ENCODE measurements around the gene NAPSA.
"Not testable (repeated sequence)": the region's sequence is repeated elsewhere in the genome, so short reads cannot be mapped to it uniquely, and the experiment has no call there.

NAPSA gene

GRCh38 chr19:50331221-50331993, 34.0 kb downstream of the NAPSA start:
- Histone ChIP-seq H3K4me3 (ENCODE audit: insufficient read depth, low read depth, low read length, poor library complexity, severe bottlenecking) (no peak overlapping the region), H3K27ac (ENCODE audit: insufficient read depth, low read length, poor library complexity, severe bottlenecking) (no peak overlapping the region), H3K36me3 (ENCODE audit: control insufficient read depth, insufficient read depth, low read length) (no peaks in the 10 kb centered on the region), H3K9me3 (ENCODE audit: control insufficient read depth, low read length) (no peaks in the 10 kb centered on the region), H3K27me3 (replicated peaks; ENCODE audit: control insufficient read depth, insufficient read depth, low read length, poor library complexity, severe bottlenecking) (peaks cover 45% of the 10 kb centered on the region), H3K4me1 (ENCODE audit: control insufficient read depth, insufficient read depth, low read length, poor library complexity, severe bottlenecking) (peaks cover 47% of the 10 kb centered on the region)
- no peak for DNase-seq

GRCh38 chr19:50330365-50331078, 34.9 kb downstream of the NAPSA start:
- Histone ChIP-seq H3K4me3 (ENCODE audit: insufficient read depth, low read depth, low read length, poor library complexity, severe bottlenecking) (peak overlapping the region; percentile 34), H3K27me3 (replicated peaks; ENCODE audit: control insufficient read depth, insufficient read depth, low read length, poor library complexity, severe bottlenecking) (peaks cover 52% of the 10 kb centered on the region), H3K9me3 (ENCODE audit: control insufficient read depth, low read length) (no peaks in the 10 kb centered on the region), H3K4me1 (ENCODE audit: control insufficient read depth, insufficient read depth, low read length, poor library complexity, severe bottlenecking) (peaks cover 55% of the 10 kb centered on the region), H3K36me3 (ENCODE audit: control insufficient read depth, insufficient read depth, low read length) (no peaks in the 10 kb centered on the region), H3K27ac (ENCODE audit: insufficient read depth, low read length, poor library complexity, severe bottlenecking) (peak overlapping the region; percentile 6)
- DNase-seq: peak; percentile 64 to 70 (median 64)

- not testable (repeated sequence) for H3K4me3 ChIP-seq (ENCODE audit: insufficient read depth, low read depth, low read length, poor library complexity, severe bottlenecking); H3K9me3 ChIP-seq (ENCODE audit: control insufficient read depth, low read length); DNase-seq; H3K36me3 ChIP-seq (ENCODE audit: control insufficient read depth, insufficient read depth, low read length)
- Histone ChIP-seq H3K27me3 (replicated peaks; ENCODE audit: control insufficient read depth, insufficient read depth, low read length, poor library complexity, severe bottlenecking) (peaks cover 52% of the 10 kb centered on the region), H3K27ac (ENCODE audit: insufficient read depth, low read length, poor library complexity, severe bottlenecking) (peak overlapping the region; percentile 6), H3K4me1 (ENCODE audit: control insufficient read depth, insufficient read depth, low read length, poor library complexity, severe bottlenecking) (peaks cover 55% of the 10 kb centered on the region)
These were observed 35.5 kb downstream of the NAPSA start for GRCh38 chr19:50329926-50330294.

GRCh38 chr19:50329146-50329925, 36.1 kb downstream of the NAPSA start, which contains the start of gene KCNC3:
TSS of gene KCNC3 (minus strand) at chr19:50329377. CDS start at chr19:50329082, 295 bp downstream.
- no peaks in the 10 kb centered on the region for H3K36me3 ChIP-seq (ENCODE audit: control insufficient read depth, insufficient read depth, low read length)
- H3K4me1 ChIP-seq (ENCODE audit: control insufficient read depth, insufficient read depth, low read length, poor library complexity, severe bottlenecking): peaks cover 54% of the 10 kb centered on the region
- H3K9me3 ChIP-seq (ENCODE audit: control insufficient read depth, low read length): no peaks in the 10 kb centered on the region
- H3K4me3 ChIP-seq (ENCODE audit: insufficient read depth, low read depth, low read length, poor library complexity, severe bottlenecking): peak within 1 kb of the TSS; percentile 34
- peak; percentile 79 to 88 (median 84) for DNase-seq
- peak within 1 kb of the TSS; percentile 6 for H3K27ac ChIP-seq (ENCODE audit: insufficient read depth, low read length, poor library complexity, severe bottlenecking)
- H3K27me3 ChIP-seq (replicated peaks; ENCODE audit: control insufficient read depth, insufficient read depth, low read length, poor library complexity, severe bottlenecking): peaks cover 52% of the 10 kb centered on the region

- Histone ChIP-seq H3K27me3 (replicated peaks; ENCODE audit: control insufficient read depth, insufficient read depth, low read length, poor library complexity, severe bottlenecking) (peaks cover 52% of the 10 kb centered on the region), H3K9me3 (ENCODE audit: control insufficient read depth, low read length) (no peaks in the 10 kb centered on the region), H3K27ac (ENCODE audit: insufficient read depth, low read length, poor library complexity, severe bottlenecking) (no peak overlapping the region), H3K4me1 (ENCODE audit: control insufficient read depth, insufficient read depth, low read length, poor library complexity, severe bottlenecking) (peaks cover 49% of the 10 kb centered on the region), H3K4me3 (ENCODE audit: insufficient read depth, low read depth, low read length, poor library complexity, severe bottlenecking) (no peak overlapping the region), H3K36me3 (ENCODE audit: control insufficient read depth, insufficient read depth, low read length) (no peaks in the 10 kb centered on the region)
- DNase-seq: no peak
These were observed 36.6 kb downstream of the NAPSA start for GRCh38 chr19:50328873-50329145.

- peaks cover 52% of the 10 kb centered on the region for H3K27me3 ChIP-seq (replicated peaks; ENCODE audit: control insufficient read depth, insufficient read depth, low read length, poor library complexity, severe bottlenecking)
- no peaks in the 10 kb centered on the region for H3K36me3 ChIP-seq (ENCODE audit: control insufficient read depth, insufficient read depth, low read length)
- H3K9me3 ChIP-seq (ENCODE audit: control insufficient read depth, low read length): no peaks in the 10 kb centered on the region
- no peak overlapping the region for H3K4me3 ChIP-seq (ENCODE audit: insufficient read depth, low read depth, low read length, poor library complexity, severe bottlenecking)
- no peak overlapping the region for H3K27ac ChIP-seq (ENCODE audit: insufficient read depth, low read length, poor library complexity, severe bottlenecking)
- peaks cover 46% of the 10 kb centered on the region for H3K4me1 ChIP-seq (ENCODE audit: control insufficient read depth, insufficient read depth, low read length, poor library complexity, severe bottlenecking)
- DNase-seq: no peak
These were observed 37.1 kb downstream of the NAPSA start for GRCh38 chr19:50328224-50328872.

- peaks cover 47% of the 10 kb centered on the region for H3K27me3 ChIP-seq (replicated peaks; ENCODE audit: control insufficient read depth, insufficient read depth, low read length, poor library complexity, severe bottlenecking)
- H3K4me3 ChIP-seq (ENCODE audit: insufficient read depth, low read depth, low read length, poor library complexity, severe bottlenecking): no peak overlapping the region
- H3K4me1 ChIP-seq (ENCODE audit: control insufficient read depth, insufficient read depth, low read length, poor library complexity, severe bottlenecking): peaks cover 40% of the 10 kb centered on the region
These were observed 37.8 kb downstream of the NAPSA start for GRCh38 chr19:50327461-50328223.

GRCh38 chr19:50327013-50327412, 38.4 kb downstream of the NAPSA start:
- H3K36me3 ChIP-seq (ENCODE audit: control insufficient read depth, insufficient read depth, low read length): no peaks in the 10 kb centered on the region
- no peaks in the 10 kb centered on the region for H3K9me3 ChIP-seq (ENCODE audit: control insufficient read depth, low read length)
- peaks cover 40% of the 10 kb centered on the region for H3K27me3 ChIP-seq (replicated peaks; ENCODE audit: control insufficient read depth, insufficient read depth, low read length, poor library complexity, severe bottlenecking)
- H3K27ac ChIP-seq (ENCODE audit: insufficient read depth, low read length, poor library complexity, severe bottlenecking): no peak overlapping the region
- H3K4me3 ChIP-seq (ENCODE audit: insufficient read depth, low read depth, low read length, poor library complexity, severe bottlenecking): no peak overlapping the region
- peaks cover 36% of the 10 kb centered on the region for H3K4me1 ChIP-seq (ENCODE audit: control insufficient read depth, insufficient read depth, low read length, poor library complexity, severe bottlenecking)
- DNase-seq: no peak

More at GRCh38 chr19:50327461-50328223, 37.8 kb downstream of the NAPSA start:
- DNase-seq: no peak
- H3K27ac ChIP-seq (ENCODE audit: insufficient read depth, low read length, poor library complexity, severe bottlenecking): no peak overlapping the region
- no peaks in the 10 kb centered on the region for H3K36me3 ChIP-seq (ENCODE audit: control insufficient read depth, insufficient read depth, low read length)
- no peaks in the 10 kb centered on the region for H3K9me3 ChIP-seq (ENCODE audit: control insufficient read depth, low read length)

GRCh38 chr19:50326101-50326664, 39.3 kb downstream of the NAPSA start:
- peaks cover 37% of the 10 kb centered on the region for H3K27me3 ChIP-seq (replicated peaks; ENCODE audit: control insufficient read depth, insufficient read depth, low read length, poor library complexity, severe bottlenecking)

More at GRCh38 chr19:50326101-50326664, 39.3 kb downstream of the NAPSA start:
- no peak overlapping the region for H3K27ac ChIP-seq (ENCODE audit: insufficient read depth, low read length, poor library complexity, severe bottlenecking)
- DNase-seq: no peak
- no peaks in the 10 kb centered on the region for H3K9me3 ChIP-seq (ENCODE audit: control insufficient read depth, low read length)
- no peak overlapping the region for H3K4me3 ChIP-seq (ENCODE audit: insufficient read depth, low read depth, low read length, poor library complexity, severe bottlenecking)
- H3K36me3 ChIP-seq (ENCODE audit: control insufficient read depth, insufficient read depth, low read length): no peaks in the 10 kb centered on the region
- H3K4me1 ChIP-seq (ENCODE audit: control insufficient read depth, insufficient read depth, low read length, poor library complexity, severe bottlenecking): peaks cover 27% of the 10 kb centered on the region
